Left ventricle myocardium inferior (tissue), 1 donor: ENCODE results near the gene CDK2AP2. TPM values are rescaled to one million over a fixed set of nuclear protein-coding genes. Genes with fewer than 3 reads are reported as not detected.

ENCODE experiments used
- DNase-seq: peaks from one replicate; pipeline ENCODE4 v3.0.0-alpha.2; 2020
- H3K27ac ChIP-seq: fragments of 200-600 bp; replicated peaks from 2 replicates; pipeline ENCODE4 v1.8.0; 2021
- H3K27me3 ChIP-seq: fragments of 200-600 bp; 2 replicates; pipeline ENCODE4 v1.8.0; 2021; ENCODE audit warnings: low read depth
- H3K36me3 ChIP-seq: fragments of 200-600 bp; 2 replicates; pipeline ENCODE4 v1.8.0; 2021
- H3K4me1 ChIP-seq: fragments of 200-600 bp; 2 replicates; pipeline ENCODE4 v1.8.0; 2021
- H3K4me3 ChIP-seq: fragments of 200-600 bp; 2 replicates; pipeline ENCODE4 v1.8.0; 2021; ENCODE audit warnings: mild to moderate bottlenecking, moderate library complexity
- H3K9me3 ChIP-seq: fragments of 200-600 bp; replicated peaks from 2 replicates; pipeline ENCODE4 v1.8.0; 2021
- CTCF ChIP-seq: fragments of 200-600 bp; IDR thresholded peaks from 2 replicates; pipeline ENCODE4 v1.8.0; 2021; ENCODE audit warnings: antibody characterized with exemption, mild to moderate bottlenecking, borderline replicate concordance
- intact Hi-C: fragments of 100-400 bp; cut with micrococcal nuclease; formaldehyde crosslinking; loops from one replicate; pipeline ENCODE4 v1.11.0; 2022
- total RNA-seq: library from RNA; stranded (reverse); fragmentation: NEBNext Ultra II Directional; extraction: Animal tissue kit (Norgen Biotek cat#: 25700); gene quantifications from one replicate; pipeline ENCODE4 v1.2.1, GENCODE V29; 2021
- donor health status: DM: no; HTN: yes; CAD: no; lungs with severe emphysema.

CDK2AP2 gene
- total RNA-seq, 1 donor from 2014 or later: 66.1 TPM

GRCh38 chr11:67504950-67505581 lies 2.9 kb downstream of the CDK2AP2 start, which contains the start of gene PITPNM1:
PITPNM1 (minus strand) TSS chr11:67505363; CDS start chr11:67504180, 1,183 bp downstream.
- Histone ChIP-seq H3K27ac (peak within 1 kb of the TSS; percentile 100), H3K4me1 (peaks cover 68% of the 10 kb centered on the region), H3K36me3 (peaks cover 24% of the 10 kb centered on the region), H3K4me3 (peak within 1 kb of the TSS; percentile 97), H3K27me3 (no peaks in the 10 kb centered on the region), H3K9me3 (no peaks in the 10 kb centered on the region)
- TF ChIP-seq CTCF: no peak
- intact Hi-C loops: loop anchor here (10.0 kb wide), 1 partner anchor 110 kb away; the partner anchor contains the start of gene RAD9A
- peak; percentile 86 for DNase-seq

GRCh38 chr11:67504005-67504949 lies 3.7 kb downstream of the CDK2AP2 start:
- Histone ChIP-seq H3K36me3 (peaks cover 29% of the 10 kb centered on the region), H3K9me3 (no peaks in the 10 kb centered on the region), H3K4me1 (peaks cover 68% of the 10 kb centered on the region), H3K27ac (peak overlapping the region; percentile 100), H3K4me3 (peak overlapping the region; percentile 97), H3K27me3 (no peaks in the 10 kb centered on the region)
- DNase-seq: no peak
- intact Hi-C loops: loop anchor here (10.0 kb wide), 1 partner anchor 109 kb away; the partner anchor contains the start of gene RAD9A
- no peak for TF ChIP-seq CTCF

- H3K27ac ChIP-seq: peak overlapping the region; percentile 100
Observed at GRCh38 chr11:67503119-67504004, 4.6 kb downstream of the CDK2AP2 start.

GRCh38 chr11:67502328-67502979 lies 5.5 kb downstream of the CDK2AP2 start:
- H3K36me3 ChIP-seq: peaks cover 39% of the 10 kb centered on the region
- intact Hi-C loops: loop anchor here (10.0 kb wide), 1 partner anchor 108 kb away; the partner anchor contains the start of gene RAD9A

More at GRCh38 chr11:67503119-67504004, 4.6 kb downstream of the CDK2AP2 start:
- TF ChIP-seq CTCF: no peak
- no peak for DNase-seq
- intact Hi-C loops: loop anchor here (10.0 kb wide), 1 partner anchor 109 kb away; the partner anchor contains the start of gene RAD9A
- Histone ChIP-seq H3K27me3 (no peaks in the 10 kb centered on the region), H3K4me3 (peak overlapping the region; percentile 97), H3K36me3 (peaks cover 30% of the 10 kb centered on the region), H3K4me1 (peaks cover 69% of the 10 kb centered on the region), H3K9me3 (no peaks in the 10 kb centered on the region)

More at GRCh38 chr11:67502328-67502979, 5.5 kb downstream of the CDK2AP2 start:
- Histone ChIP-seq H3K4me3 (no peak overlapping the region), H3K4me1 (peaks cover 67% of the 10 kb centered on the region), H3K27ac (no peak overlapping the region), H3K9me3 (no peaks in the 10 kb centered on the region), H3K27me3 (no peaks in the 10 kb centered on the region)
- no peak for TF ChIP-seq CTCF
- DNase-seq: no peak
